Stromal cell of bone marrow (primary cell): ENCODE results near the gene SEC24C.
A peak's percentile ranks its signal among the peaks of the same experiment; 100 is the strongest.
"Not testable (repeated sequence)": the region's sequence is repeated elsewhere in the genome, so short reads cannot be mapped to it uniquely, and the experiment has no call there.

ENCODE experiments used
- DNase-seq: peaks from one replicate; pipeline ENCODE4 v3.0.0-alpha.2; 2012; ENCODE audit warnings: low read depth

Gene SEC24C

GRCh38 chr10:73732426-73732825 is 11.7 kb upstream of the SEC24C start:
- no peak for DNase-seq

- no peak for DNase-seq
Observed at GRCh38 chr10:73732931-73733623, 11.1 kb upstream of the SEC24C start.

- DNase-seq, result no peak
Observed at GRCh38 chr10:73734028-73734720, 10.0 kb upstream of the SEC24C start.

GRCh38 chr10:73734796-73735305 is 9.3 kb upstream of the SEC24C start:
- DNase-seq, result no peak

GRCh38 chr10:73740501-73741254 is 3.5 kb upstream of the SEC24C start:
- not testable (repeated sequence) for DNase-seq

- no peak for DNase-seq
Observed at GRCh38 chr10:73742454-73742734, 1.8 kb upstream of the SEC24C start.

GRCh38 chr10:73743327-73743904 is 756 bp upstream of the SEC24C start:
- DNase-seq, result no peak

- DNase-seq, result peak; percentile 38
Observed at GRCh38 chr10:73744664-73744975, 448 bp downstream of the SEC24C start.

- DNase-seq, result no peak
Observed at GRCh38 chr10:73746721-73747120, 2.5 kb downstream of the SEC24C start.

GRCh38 chr10:73750819-73751218 is 6.6 kb downstream of the SEC24C start:
- DNase-seq, result no peak

GRCh38 chr10:73756183-73756582 is 12.0 kb downstream of the SEC24C start:
- DNase-seq, result no peak

- DNase-seq, result no peak
Observed at GRCh38 chr10:73758704-73759511, 14.7 kb downstream of the SEC24C start.

- no peak for DNase-seq
Observed at GRCh38 chr10:73759512-73760115, 15.4 kb downstream of the SEC24C start.

- DNase-seq, result no peak
Observed at GRCh38 chr10:73761781-73762180, 17.6 kb downstream of the SEC24C start.

GRCh38 chr10:73762915-73763314 is 18.7 kb downstream of the SEC24C start:
- DNase-seq, result no peak

- no peak for DNase-seq
Observed at GRCh38 chr10:73763343-73763742, 19.2 kb downstream of the SEC24C start.

GRCh38 chr10:73765066-73765465 is 20.9 kb downstream of the SEC24C start:
- DNase-seq, result no peak

- DNase-seq, result no peak
Observed at GRCh38 chr10:73768881-73769280, 24.7 kb downstream of the SEC24C start.

- DNase-seq, result no peak
Observed at GRCh38 chr10:73769396-73769795, 25.2 kb downstream of the SEC24C start.

- no peak for DNase-seq
Observed at GRCh38 chr10:73771722-73772280, 27.6 kb downstream of the SEC24C start.
